ENCODE results near the gene ZNF331. TPM values are rescaled to one million over a fixed set of nuclear protein-coding genes. Genes with fewer than 3 reads are reported as not detected.

The ZNF331 gene
- total RNA-seq (2021): 50.6 and 57.2 TPM in 2 replicates
- long read RNA-seq, full-length matches to known transcripts: 245 of 322 reads
- long read RNA-seq, partial matches to known transcripts: 3 of 322 reads
- long read RNA-seq, other reads (novel, unspliced or antisense): 74 of 322 reads

- no peak within 1 kb of the TSS for H3T11ph ChIP-seq (ENCODE audit: low read length)
- whole genome bisulfite sequencing (ENCODE audit: extremely low coverage, insufficient read length, low lambda C conversion rate): no CpG with 5 or more reads among the region's 81 CpGs
- H3K14ac ChIP-seq (ENCODE audit: insufficient read depth, low read length): no peak within 1 kb of the TSS; the same call in 1 of the 2 replicates
- DNase-seq: peak; percentile 77
- peak within 1 kb of the TSS; percentile 2 for H3K9ac ChIP-seq (ENCODE audit: extremely low read depth, insufficient read length, low read length)
- no peaks in the 10 kb centered on the region for H3K79me1 ChIP-seq (ENCODE audit: insufficient read depth, low read depth, low read length, poor library complexity, severe bottlenecking)
- H3K27ac Mint-ChIP-seq: peak within 1 kb of the TSS; percentile 66 to 97 (median 93)
- no peaks in the 10 kb centered on the region for H3K9me3 Mint-ChIP-seq
- H3K27me3 Mint-ChIP-seq (ENCODE audit: low read depth): no peaks in the 10 kb centered on the region; the same call in 1 of the 2 replicates
- H2BK15ac ChIP-seq (ENCODE audit: low read depth, low read length): no peak within 1 kb of the TSS
- H2BK5ac ChIP-seq (ENCODE audit: insufficient read length, low read length): no peak within 1 kb of the TSS
- peak within 1 kb of the TSS; percentile 27 for H3K4me2 ChIP-seq (ENCODE audit: insufficient read depth, insufficient read length, low read length)
- H3K4me3 Mint-ChIP-seq: peak within 1 kb of the TSS; percentile 88 to 92
- H3K27me3 ChIP-seq (ENCODE audit: insufficient read depth, low read length): no peaks in the 10 kb centered on the region
- H2BK12ac ChIP-seq (ENCODE audit: insufficient read length, low read depth, low read length): no peak within 1 kb of the TSS
- no peaks in the 10 kb centered on the region for H4K20me1 ChIP-seq (ENCODE audit: control insufficient read depth, insufficient read depth, insufficient read length)
- H3K4me1 ChIP-seq (ENCODE audit: insufficient read depth, low read length): no peaks in the 10 kb centered on the region
- peaks cover 0 to 7% of the 10 kb centered on the region in 2 experiments; a peak in 2 of 4 replicates for H3K4me1 Mint-ChIP-seq
- no peak within 1 kb of the TSS for H3K18ac ChIP-seq (ENCODE audit: insufficient read length, low read depth, low read length)
- no peaks in the 10 kb centered on the region for H3K79me2 ChIP-seq (ENCODE audit: insufficient read depth, low read length)
- H3K36me3 Mint-ChIP-seq (ENCODE audit: insufficient read depth in 1 of 3, low read depth in 3 of 3): peaks cover 15 to 70% (median 58%) of the 10 kb centered on the region in 3 experiments
- H2AK5ac ChIP-seq (ENCODE audit: insufficient read length, low read length): no peak within 1 kb of the TSS
- no peak within 1 kb of the TSS for H3K23ac ChIP-seq (ENCODE audit: insufficient read length, low read depth, low read length)
- H2BK120ac ChIP-seq (ENCODE audit: low read depth, low read length, poor library complexity, severe bottlenecking): no peak within 1 kb of the TSS
- no peak within 1 kb of the TSS for H3K4ac ChIP-seq (ENCODE audit: low read depth, low read length)
- no peak within 1 kb of the TSS for H4K8ac ChIP-seq (replicated peaks; ENCODE audit: insufficient read length, low read depth, low read length)
- no peak within 1 kb of the TSS for H4K91ac ChIP-seq (ENCODE audit: insufficient read length, low read depth, low read length)
- no peak within 1 kb of the TSS for H4K5ac ChIP-seq (ENCODE audit: insufficient read length, low read depth, low read length)
- no peak within 1 kb of the TSS for H3K27ac ChIP-seq (ENCODE audit: insufficient read length, low read depth, low read length)
- no peak within 1 kb of the TSS for H2BK20ac ChIP-seq (ENCODE audit: low read depth, low read length, poor library complexity, severe bottlenecking)
- peak; percentile 29; the same call in 2 of the 3 replicates for TF ChIP-seq CTCF (conservative IDR thresholded peaks at IDR 0.05)
- H3K9me3 ChIP-seq (ENCODE audit: control insufficient read depth, low read depth, low read length): no peaks in the 10 kb centered on the region
- no peak within 1 kb of the TSS for H2AFZ ChIP-seq (ENCODE audit: low read length)
- H3K23me2 ChIP-seq (ENCODE audit: insufficient read length, low read depth, low read length, poor library complexity, severe bottlenecking): no peaks in the 10 kb centered on the region
- H3K56ac ChIP-seq (ENCODE audit: insufficient read length, low read depth, low read length): no peak within 1 kb of the TSS
These were observed at the start of gene ZNF331 for GRCh38 chr19:53537521-53538377. Gene ZNF331, plus strand, starts transcription at chr19:53538145. Its CDS starts 31,232 bp downstream, at chr19:53569377.

Data from H9 (cell line).